Measurements from ENCODE around the gene HSPA9.

HSPA9 gene

GRCh38 chr5:138602371-138603000 lies 27.3 kb upstream of the HSPA9 start:
- H3K27ac Mint-ChIP-seq = no peak overlapping the region
- H3K27me3 Mint-ChIP-seq = peaks cover 63% of the 10 kb centered on the region
- no peaks in the 10 kb centered on the region for H3K36me3 Mint-ChIP-seq (ENCODE audit: low read depth)
- no peak overlapping the region for H3K4me3 Mint-ChIP-seq
- no peaks in the 10 kb centered on the region for H3K9me3 Mint-ChIP-seq
- H3K4me1 Mint-ChIP-seq (ENCODE audit: low read depth) = peaks cover 22% of the 10 kb centered on the region

DNA sequence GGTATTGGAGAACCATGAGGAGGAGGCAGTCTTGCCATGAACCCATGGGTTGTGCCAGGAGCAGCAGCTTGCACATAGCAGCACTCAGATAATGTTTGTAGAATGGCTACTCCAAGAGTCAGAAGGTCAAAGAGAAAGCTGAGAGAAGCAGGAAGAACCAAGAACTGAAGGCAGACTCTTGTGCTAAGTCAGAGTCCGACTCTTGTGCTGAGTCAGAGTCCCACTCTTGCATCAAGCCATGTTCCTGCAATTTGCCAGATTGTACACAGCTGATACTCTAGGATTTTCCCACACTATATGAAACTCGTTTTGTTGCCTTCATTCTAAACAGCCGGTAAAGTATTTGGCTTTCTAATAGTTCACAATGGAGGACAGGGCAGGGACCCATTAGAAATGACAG lies 26.2 kb upstream of the HSPA9 start:
- H3K4me1 Mint-ChIP-seq (ENCODE audit: low read depth) = peaks cover 22% of the 10 kb centered on the region
- no peaks in the 10 kb centered on the region for H3K36me3 Mint-ChIP-seq (ENCODE audit: low read depth)
- peaks cover 66% of the 10 kb centered on the region for H3K27me3 Mint-ChIP-seq
- H3K4me3 Mint-ChIP-seq = no peak overlapping the region
- H3K9me3 Mint-ChIP-seq = no peaks in the 10 kb centered on the region
- no peak overlapping the region for H3K27ac Mint-ChIP-seq

DNA sequence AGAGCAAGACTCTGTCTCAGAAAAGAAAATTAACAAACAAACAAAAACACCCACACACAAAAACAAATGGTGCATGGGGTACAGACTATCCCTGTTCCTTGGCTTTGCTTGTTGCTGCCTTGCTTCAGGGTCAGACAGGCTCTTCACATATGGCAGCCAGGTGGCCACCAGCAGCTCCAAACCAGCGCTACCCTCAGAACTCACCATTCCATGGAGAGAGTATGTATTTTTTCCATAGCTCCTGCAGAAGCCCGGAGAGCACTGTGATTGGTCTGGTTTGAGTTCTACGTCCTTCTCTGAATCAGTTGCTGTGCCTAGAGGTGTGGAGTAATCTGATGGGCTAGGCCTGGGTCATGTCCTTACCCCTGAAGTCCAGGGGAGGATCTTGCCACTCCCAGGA lies 25.2 kb upstream of the HSPA9 start:
- Mint-ChIP-seq H3K27me3 (peaks cover 62% of the 10 kb centered on the region), H3K9me3 (no peaks in the 10 kb centered on the region), H3K4me1 (ENCODE audit: low read depth) (peaks cover 22% of the 10 kb centered on the region), H3K27ac (no peak overlapping the region), H3K4me3 (no peak overlapping the region), H3K36me3 (ENCODE audit: low read depth) (no peaks in the 10 kb centered on the region)

DNA sequence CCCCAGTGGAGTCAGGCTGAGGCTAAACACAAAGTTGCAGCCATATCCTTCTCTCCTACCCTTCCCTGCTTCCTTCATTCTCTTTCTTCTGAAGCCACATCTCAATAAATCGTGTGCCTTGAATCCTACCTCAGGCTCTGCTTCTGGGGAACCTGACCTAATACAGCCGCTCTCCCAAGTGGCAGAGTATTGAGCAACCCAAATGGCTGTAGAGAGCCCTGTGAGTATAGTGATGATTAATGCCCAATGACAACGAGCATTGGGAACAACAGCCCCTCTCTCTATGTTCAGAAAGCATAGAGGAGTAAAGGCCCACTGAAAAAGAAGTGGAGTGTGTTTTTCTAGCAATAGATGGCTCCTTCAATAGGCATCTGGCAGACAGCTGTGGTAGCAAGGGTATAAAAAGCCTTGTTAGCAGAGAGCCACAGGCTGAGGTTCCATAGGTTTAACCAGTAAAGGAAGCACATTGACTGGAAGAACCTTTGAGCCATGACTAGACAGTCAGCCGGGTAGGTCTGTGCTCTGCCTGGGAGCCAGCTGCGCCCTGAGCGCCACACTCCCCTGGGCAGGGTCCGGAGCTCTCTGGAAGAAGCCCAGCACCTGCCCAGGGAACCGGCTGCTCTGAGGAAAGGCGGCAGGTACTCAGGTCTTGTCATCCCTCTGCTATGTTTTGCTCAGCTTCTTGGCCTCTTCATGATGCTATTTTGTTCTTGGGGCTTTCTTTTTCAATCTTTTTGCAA lies 22.6 kb upstream of the HSPA9 start:
- Mint-ChIP-seq H3K4me3 (no peak overlapping the region), H3K9me3 (no peaks in the 10 kb centered on the region), H3K36me3 (ENCODE audit: low read depth) (no peaks in the 10 kb centered on the region), H3K27ac (no peak overlapping the region), H3K4me1 (ENCODE audit: low read depth) (peaks cover 7% of the 10 kb centered on the region), H3K27me3 (peaks cover 66% of the 10 kb centered on the region)

- H3K27ac Mint-ChIP-seq = no peak overlapping the region
- H3K27me3 Mint-ChIP-seq = peaks cover 56% of the 10 kb centered on the region
- no peaks in the 10 kb centered on the region for H3K36me3 Mint-ChIP-seq (ENCODE audit: low read depth)
- H3K4me1 Mint-ChIP-seq (ENCODE audit: low read depth) = no peaks in the 10 kb centered on the region
- no peaks in the 10 kb centered on the region for H3K9me3 Mint-ChIP-seq
- no peak overlapping the region for H3K4me3 Mint-ChIP-seq
Measured at GRCh38 chr5:138596105-138596881, 21.1 kb upstream of the HSPA9 start.

DNA sequence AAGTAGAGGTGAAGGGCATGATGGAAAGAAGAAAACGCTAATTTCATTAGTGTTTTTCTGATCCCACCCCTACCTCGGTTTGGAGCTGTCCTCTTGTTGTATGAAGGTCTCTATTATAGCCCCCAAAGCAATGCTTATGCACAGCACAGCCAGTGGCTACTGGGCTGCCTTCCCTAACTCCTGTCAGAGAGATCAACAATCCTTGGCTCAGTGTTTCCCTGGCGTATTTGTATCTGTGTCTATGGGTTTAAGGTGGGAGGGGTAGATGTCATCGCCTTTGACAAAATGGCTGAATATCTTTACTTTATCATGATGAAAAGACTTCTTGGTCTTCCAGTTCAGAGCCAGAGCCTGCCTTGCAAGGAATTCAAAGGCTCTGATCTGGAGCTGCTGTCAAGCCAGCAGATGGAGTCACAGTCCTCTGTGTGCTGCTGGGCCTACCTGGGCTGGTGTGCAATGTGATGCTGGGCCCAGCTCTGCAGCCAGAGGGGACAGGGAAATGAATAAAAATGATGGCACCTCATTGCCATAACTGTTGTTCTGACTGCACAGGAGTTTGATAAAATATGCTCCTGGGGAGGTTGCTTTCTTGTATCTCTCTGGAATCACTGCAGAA lies 20.1 kb upstream of the HSPA9 start:
- Mint-ChIP-seq H3K27me3 (peaks cover 47% of the 10 kb centered on the region), H3K4me1 (ENCODE audit: low read depth) (no peaks in the 10 kb centered on the region), H3K9me3 (no peaks in the 10 kb centered on the region), H3K36me3 (ENCODE audit: low read depth) (no peaks in the 10 kb centered on the region), H3K27ac (no peak overlapping the region), H3K4me3 (no peak overlapping the region)

GRCh38 chr5:138594305-138595058 lies 19.3 kb upstream of the HSPA9 start:
- Mint-ChIP-seq H3K27ac (no peak overlapping the region), H3K4me1 (ENCODE audit: low read depth) (no peaks in the 10 kb centered on the region), H3K4me3 (no peak overlapping the region), H3K36me3 (ENCODE audit: low read depth) (no peaks in the 10 kb centered on the region), H3K27me3 (peaks cover 45% of the 10 kb centered on the region), H3K9me3 (no peaks in the 10 kb centered on the region)

- H3K27ac Mint-ChIP-seq = no peak overlapping the region
- no peaks in the 10 kb centered on the region for H3K36me3 Mint-ChIP-seq (ENCODE audit: low read depth)
- peaks cover 11% of the 10 kb centered on the region for H3K27me3 Mint-ChIP-seq
- H3K4me1 Mint-ChIP-seq (ENCODE audit: low read depth) = no peaks in the 10 kb centered on the region
- no peaks in the 10 kb centered on the region for H3K9me3 Mint-ChIP-seq
- H3K4me3 Mint-ChIP-seq = no peak overlapping the region
Measured at GRCh38 chr5:138588013-138588788, 13.0 kb upstream of the HSPA9 start.

DNA sequence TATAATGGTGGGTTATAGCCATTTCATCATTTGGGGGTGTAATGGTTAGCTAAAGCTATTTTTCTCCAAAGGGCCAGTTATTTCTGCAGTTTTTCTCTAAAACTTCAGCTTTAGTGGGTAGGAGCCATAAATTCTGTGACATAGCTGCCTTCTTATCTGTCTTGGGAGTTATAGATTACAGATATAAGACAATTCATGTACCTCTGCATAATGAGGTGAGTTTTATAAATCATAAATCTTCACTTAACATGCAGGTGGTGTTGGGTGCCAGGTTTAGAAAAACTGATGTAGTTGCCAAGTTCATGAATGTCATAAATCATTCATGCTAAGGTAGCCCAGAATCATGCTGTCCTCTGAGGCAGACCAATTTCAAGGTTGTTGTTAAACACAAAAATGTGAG lies 10.0 kb upstream of the HSPA9 start:
- Mint-ChIP-seq H3K27ac (no peak overlapping the region), H3K9me3 (no peaks in the 10 kb centered on the region), H3K27me3 (peaks cover 7% of the 10 kb centered on the region), H3K36me3 (ENCODE audit: low read depth) (no peaks in the 10 kb centered on the region), H3K4me1 (ENCODE audit: low read depth) (no peaks in the 10 kb centered on the region), H3K4me3 (no peak overlapping the region)

DNA sequence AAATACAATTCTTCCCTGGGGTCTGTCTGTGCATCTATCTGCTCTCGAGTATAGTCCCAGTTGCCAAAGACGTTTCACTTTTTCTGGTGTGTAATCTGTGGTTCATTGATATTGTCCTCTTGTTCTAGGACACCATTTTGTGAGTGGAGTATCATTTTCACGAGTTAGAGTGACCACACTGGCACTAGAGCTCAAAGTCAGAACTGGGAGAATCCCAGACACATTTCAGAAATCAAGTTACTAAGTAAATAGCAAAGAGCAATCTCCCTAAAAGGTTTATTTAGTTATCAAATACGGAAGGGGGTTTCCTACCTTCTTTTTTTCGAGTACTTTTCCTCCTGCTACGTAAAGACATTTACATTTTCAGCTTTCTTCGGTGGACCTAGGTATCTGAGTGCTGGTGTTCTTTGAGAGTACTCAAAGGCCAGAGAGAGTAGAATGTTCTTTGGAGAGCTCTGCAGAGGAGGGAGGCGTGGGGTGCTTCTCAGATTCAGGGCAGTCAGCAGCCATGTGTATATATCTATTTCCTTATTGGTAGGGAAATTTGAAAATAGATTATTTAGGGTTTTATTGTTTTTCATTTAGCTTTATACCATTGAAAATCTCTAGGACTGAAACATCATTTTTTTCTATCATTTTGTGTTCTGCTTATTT lies 8.9 kb upstream of the HSPA9 start:
- Mint-ChIP-seq H3K27me3 (peaks cover 7% of the 10 kb centered on the region), H3K36me3 (ENCODE audit: low read depth) (no peaks in the 10 kb centered on the region), H3K4me1 (ENCODE audit: low read depth) (no peaks in the 10 kb centered on the region), H3K9me3 (no peaks in the 10 kb centered on the region), H3K4me3 (no peak overlapping the region), H3K27ac (no peak overlapping the region)

DNA sequence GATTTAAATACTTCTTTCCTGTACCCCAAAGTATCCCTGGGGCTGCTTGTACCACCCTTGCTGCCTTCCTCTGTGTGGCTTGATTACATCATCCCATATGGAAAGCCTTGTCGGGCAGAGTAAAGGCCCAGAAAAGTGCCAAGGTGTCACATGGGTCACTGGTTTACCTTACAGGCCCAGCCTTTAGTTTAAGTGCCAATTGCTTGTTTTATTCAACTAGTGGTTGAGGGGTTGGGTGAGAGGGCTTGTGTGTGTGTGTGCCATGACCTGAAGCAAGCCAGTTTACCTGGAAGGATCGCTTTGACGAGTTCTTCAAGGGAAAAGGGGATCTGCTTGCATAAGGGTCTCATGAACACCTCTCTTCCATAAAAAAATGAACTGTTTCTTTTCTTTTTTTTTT lies 7.8 kb upstream of the HSPA9 start:
- H3K36me3 Mint-ChIP-seq (ENCODE audit: low read depth) = no peaks in the 10 kb centered on the region
- no peak overlapping the region for H3K4me3 Mint-ChIP-seq
- H3K9me3 Mint-ChIP-seq = no peaks in the 10 kb centered on the region
- peaks cover 7% of the 10 kb centered on the region for H3K27me3 Mint-ChIP-seq
- H3K4me1 Mint-ChIP-seq (ENCODE audit: low read depth) = no peaks in the 10 kb centered on the region
- H3K27ac Mint-ChIP-seq = no peak overlapping the region

DNA sequence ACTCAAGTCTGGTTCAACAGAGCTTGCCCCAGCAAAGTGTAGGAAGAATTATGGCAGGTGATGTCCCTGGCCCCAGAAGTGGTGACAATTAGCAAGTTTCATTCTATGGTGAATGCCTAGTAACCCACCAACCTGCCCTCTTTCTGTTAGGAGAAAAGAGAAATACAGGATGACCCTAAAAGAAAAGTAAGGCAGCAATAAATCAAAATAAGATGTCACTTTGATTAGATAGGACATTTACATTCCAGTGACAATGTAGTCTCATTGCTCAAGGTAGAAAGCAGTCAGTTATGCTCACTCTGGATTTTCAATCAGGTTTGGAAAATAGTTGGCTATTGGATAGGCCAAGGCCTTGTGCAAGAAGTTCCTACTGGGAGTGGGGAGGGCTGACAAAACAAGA lies 5.6 kb upstream of the HSPA9 start:
- Mint-ChIP-seq H3K27ac (no peak overlapping the region), H3K36me3 (ENCODE audit: low read depth) (peaks cover 3% of the 10 kb centered on the region), H3K4me3 (no peak overlapping the region), H3K9me3 (no peaks in the 10 kb centered on the region), H3K27me3 (peaks cover 3% of the 10 kb centered on the region), H3K4me1 (ENCODE audit: low read depth) (peaks cover 7% of the 10 kb centered on the region)

- H3K27me3 Mint-ChIP-seq = peaks cover 3% of the 10 kb centered on the region
- peaks cover 4% of the 10 kb centered on the region for H3K36me3 Mint-ChIP-seq (ENCODE audit: low read depth)
- peaks cover 11% of the 10 kb centered on the region for H3K4me1 Mint-ChIP-seq (ENCODE audit: low read depth)
- H3K27ac Mint-ChIP-seq = no peak overlapping the region
- no peak overlapping the region for H3K4me3 Mint-ChIP-seq
- H3K9me3 Mint-ChIP-seq = no peaks in the 10 kb centered on the region
Measured at GRCh38 chr5:138580001-138580400, 4.8 kb upstream of the HSPA9 start.

- peaks cover 11% of the 10 kb centered on the region for H3K4me1 Mint-ChIP-seq (ENCODE audit: low read depth)
- H3K4me3 Mint-ChIP-seq = no peak overlapping the region
- no peaks in the 10 kb centered on the region for H3K9me3 Mint-ChIP-seq
- H3K27me3 Mint-ChIP-seq = no peaks in the 10 kb centered on the region
- peaks cover 9% of the 10 kb centered on the region for H3K36me3 Mint-ChIP-seq (ENCODE audit: low read depth)
- H3K27ac Mint-ChIP-seq = no peak overlapping the region
Measured at GRCh38 chr5:138579517-138579863, 4.3 kb upstream of the HSPA9 start.

Measured in stimulated activated naive CD8-positive, alpha-beta T cell treated with anti-CD3 and anti-CD28 coated beads, Interleukin-15, Interleukin-2, amounts not matched to agents 100 ng/mL and 50 ng/mL, for 24 hours (primary cell).